Stomach smooth muscle (tissue), 2 donors: Measurements from ENCODE around the gene DUT.
A peak's percentile ranks its signal among the peaks of the same experiment; 100 is the strongest.

Source experiments
- H3K27ac ChIP-seq: one replicate; pipeline ENCODE4 v1.7.0; 2013; ENCODE audit warnings: mild to moderate bottlenecking, low read length, inconsistent platforms
- H3K27me3 ChIP-seq, 2 donors: one replicate each; pipeline ENCODE4 v1.7.0; 2013; ENCODE audit warnings: low read length in 2 of 2; ENCODE audit not compliant: insufficient read depth in 2 of 2, control insufficient read depth in 1 of 2
- H3K36me3 ChIP-seq, 2 donors: one replicate each; pipeline ENCODE4 v1.7.0; 2013; ENCODE audit warnings: low read length in 2 of 2; ENCODE audit not compliant: control insufficient read depth in 2 of 2, insufficient read depth in 2 of 2
- H3K4me1 ChIP-seq: one replicate; pipeline ENCODE4 v1.7.0; 2013; ENCODE audit warnings: low read length; ENCODE audit not compliant: control insufficient read depth, insufficient read depth
- H3K4me3 ChIP-seq, 2 donors: one replicate each; pipeline ENCODE4 v1.7.0; 2013; ENCODE audit warnings: low read length in 2 of 2
- H3K9ac ChIP-seq, 2 donors: one replicate each; pipeline ENCODE4 v1.7.0; 2013; ENCODE audit warnings: low read length in 2 of 2, mild to moderate bottlenecking in 1 of 2
- H3K9me3 ChIP-seq, 2 donors: one replicate each; pipeline ENCODE4 v1.7.0; 2013; ENCODE audit warnings: low read length in 2 of 2; ENCODE audit not compliant: control insufficient read depth in 2 of 2
- donor health status: healthy.
- donor health status: Pancreatic carcinoma.

The DUT gene

GRCh38 chr15:48352474-48353072 lies 21.3 kb downstream of the DUT start:
- Histone ChIP-seq H3K4me3 (peak overlapping the region in 1 of 2 donors; percentile 10), H3K9ac (no peak overlapping the region), H3K4me1 (no peaks in the 10 kb centered on the region), H3K27ac (no peak overlapping the region), H3K9me3 (no peaks in the 10 kb centered on the region), H3K27me3 (no peaks in the 10 kb centered on the region), H3K36me3 (no peaks in the 10 kb centered on the region)

- no peaks in the 10 kb centered on the region for H3K36me3 ChIP-seq
- no peak overlapping the region for H3K4me3 ChIP-seq
- no peak overlapping the region for H3K27ac ChIP-seq
- H3K9me3 ChIP-seq = no peaks in the 10 kb centered on the region
- H3K27me3 ChIP-seq = no peaks in the 10 kb centered on the region
- no peak overlapping the region for H3K9ac ChIP-seq
- no peaks in the 10 kb centered on the region for H3K4me1 ChIP-seq
Measured at GRCh38 chr15:48354694-48355303, 23.6 kb downstream of the DUT start.

GRCh38 chr15:48355377-48355776 lies 24.1 kb downstream of the DUT start:
- Histone ChIP-seq H3K27me3 (no peaks in the 10 kb centered on the region), H3K27ac (no peak overlapping the region), H3K4me3 (no peak overlapping the region), H3K4me1 (no peaks in the 10 kb centered on the region), H3K9me3 (no peaks in the 10 kb centered on the region), H3K9ac (no peak overlapping the region), H3K36me3 (no peaks in the 10 kb centered on the region)

- Histone ChIP-seq H3K4me1 (no peaks in the 10 kb centered on the region), H3K27ac (no peak overlapping the region), H3K9ac (no peak overlapping the region), H3K36me3 (no peaks in the 10 kb centered on the region), H3K27me3 (no peaks in the 10 kb centered on the region), H3K4me3 (no peak overlapping the region), H3K9me3 (no peaks in the 10 kb centered on the region)
Measured at GRCh38 chr15:48358229-48359152, 27.3 kb downstream of the DUT start.

GRCh38 chr15:48360841-48361240 lies 29.6 kb downstream of the DUT start:
- no peaks in the 10 kb centered on the region for H3K4me1 ChIP-seq
- no peak overlapping the region for H3K9ac ChIP-seq
- no peaks in the 10 kb centered on the region for H3K9me3 ChIP-seq
- H3K27me3 ChIP-seq = no peaks in the 10 kb centered on the region
- no peaks in the 10 kb centered on the region for H3K36me3 ChIP-seq
- H3K4me3 ChIP-seq = no peak overlapping the region
- H3K27ac ChIP-seq = no peak overlapping the region

GRCh38 chr15:48361685-48362084 lies 30.5 kb downstream of the DUT start:
- H3K27ac ChIP-seq = no peak overlapping the region
- H3K4me3 ChIP-seq = no peak overlapping the region
- H3K36me3 ChIP-seq = no peaks in the 10 kb centered on the region
- no peaks in the 10 kb centered on the region for H3K27me3 ChIP-seq
- H3K9ac ChIP-seq = no peak overlapping the region
- no peaks in the 10 kb centered on the region for H3K4me1 ChIP-seq
- H3K9me3 ChIP-seq = no peaks in the 10 kb centered on the region

GRCh38 chr15:48363474-48363873 lies 32.2 kb downstream of the DUT start:
- Histone ChIP-seq H3K36me3 (no peaks in the 10 kb centered on the region), H3K4me3 (no peak overlapping the region), H3K27me3 (no peaks in the 10 kb centered on the region), H3K4me1 (no peaks in the 10 kb centered on the region), H3K9me3 (no peaks in the 10 kb centered on the region), H3K9ac (no peak overlapping the region), H3K27ac (no peak overlapping the region)

GRCh38 chr15:48365575-48365974 lies 34.3 kb downstream of the DUT start:
- no peak overlapping the region for H3K27ac ChIP-seq
- no peak overlapping the region for H3K9ac ChIP-seq
- H3K4me3 ChIP-seq = no peak overlapping the region
- H3K4me1 ChIP-seq = no peaks in the 10 kb centered on the region
- no peaks in the 10 kb centered on the region for H3K9me3 ChIP-seq
- no peaks in the 10 kb centered on the region for H3K27me3 ChIP-seq
- no peaks in the 10 kb centered on the region for H3K36me3 ChIP-seq

GRCh38 chr15:48366584-48367312 lies 35.5 kb downstream of the DUT start:
- no peak overlapping the region for H3K27ac ChIP-seq
- H3K36me3 ChIP-seq = no peaks in the 10 kb centered on the region
- H3K9me3 ChIP-seq = no peaks in the 10 kb centered on the region
- H3K4me3 ChIP-seq = no peak overlapping the region
- no peak overlapping the region for H3K9ac ChIP-seq
- H3K4me1 ChIP-seq = no peaks in the 10 kb centered on the region
- H3K27me3 ChIP-seq = no peaks in the 10 kb centered on the region

- no peaks in the 10 kb centered on the region for H3K9me3 ChIP-seq
- no peaks in the 10 kb centered on the region for H3K4me1 ChIP-seq
- no peak overlapping the region for H3K9ac ChIP-seq
- H3K27ac ChIP-seq = no peak overlapping the region
- H3K4me3 ChIP-seq = no peak overlapping the region
- no peaks in the 10 kb centered on the region for H3K36me3 ChIP-seq
- H3K27me3 ChIP-seq = no peaks in the 10 kb centered on the region
Measured at GRCh38 chr15:48367483-48367882, 36.3 kb downstream of the DUT start.
